H9 (cell line): ENCODE measurements around the gene WEE2. TPM values are rescaled to one million over a fixed set of nuclear protein-coding genes. Genes with fewer than 3 reads are reported as not detected.

Experiments used
- DNase-seq: peaks from one replicate; pipeline ENCODE4 v3.0.0-alpha.2; 2017
- H2AFZ ChIP-seq: one replicate; pipeline ENCODE4 v1.6.1; 2013; ENCODE audit warnings: mild to moderate bottlenecking, low read length, control low read depth, moderate library complexity
- H2AK5ac ChIP-seq: 2 replicates; pipeline ENCODE4 v1.6.1; 2013; ENCODE audit warnings: low read length, control low read depth, mixed read lengths; ENCODE audit not compliant: insufficient read length
- H2BK120ac ChIP-seq: one replicate; pipeline ENCODE4 v1.6.1; 2013; ENCODE audit warnings: low read depth, mild to moderate bottlenecking, low read length, control low read depth, inconsistent platforms; ENCODE audit not compliant: poor library complexity, severe bottlenecking
- H2BK12ac ChIP-seq: 2 replicates; pipeline ENCODE4 v1.6.1; 2013; ENCODE audit warnings: low read length, control low read depth, mixed read lengths, low read depth; ENCODE audit not compliant: insufficient read length
- H2BK15ac ChIP-seq: 2 replicates; pipeline ENCODE4 v1.6.1; 2013; ENCODE audit warnings: low read depth, low read length, control low read depth
- H2BK20ac ChIP-seq: one replicate; pipeline ENCODE4 v1.6.1; 2013; ENCODE audit warnings: low read depth, mild to moderate bottlenecking, low read length, control low read depth, inconsistent platforms; ENCODE audit not compliant: poor library complexity, severe bottlenecking
- H2BK5ac ChIP-seq: 2 replicates; pipeline ENCODE4 v1.6.1; 2013; ENCODE audit warnings: low read length, control low read depth, mixed read lengths; ENCODE audit not compliant: insufficient read length
- H3K14ac ChIP-seq: 2 replicates; pipeline ENCODE4 v1.6.1; 2013; ENCODE audit warnings: low read length, control low read depth; ENCODE audit not compliant: insufficient read depth
- H3K18ac ChIP-seq: 2 replicates; pipeline ENCODE4 v1.6.1; 2013; ENCODE audit warnings: low read depth, mild to moderate bottlenecking, mixed read lengths, low read length, control low read depth; ENCODE audit not compliant: insufficient read length
- H3K23ac ChIP-seq: 2 replicates; pipeline ENCODE4 v1.6.1; 2013; ENCODE audit warnings: low read length, control low read depth, mixed read lengths, low read depth; ENCODE audit not compliant: insufficient read length
- H3K23me2 ChIP-seq: 2 replicates; pipeline ENCODE4 v1.6.1; 2013; ENCODE audit warnings: low read depth, mild to moderate bottlenecking, mixed read lengths, low read length, control low read depth; ENCODE audit not compliant: insufficient read length, poor library complexity, severe bottlenecking
- H3K27ac ChIP-seq: 2 replicates; pipeline ENCODE4 v1.5.1; 2013; ENCODE audit warnings: low read length, control low read depth, mixed read lengths, low read depth; ENCODE audit not compliant: insufficient read length
- H3K27me3 ChIP-seq: 2 replicates; pipeline ENCODE4 v1.6.1; 2013; ENCODE audit warnings: low read length, control low read depth, inconsistent platforms; ENCODE audit not compliant: insufficient read depth
- H3K4ac ChIP-seq: 2 replicates; pipeline ENCODE4 v1.6.1; 2013; ENCODE audit warnings: low read depth, mild to moderate bottlenecking, control low read depth, inconsistent platforms, low read length, moderate library complexity
- H3K4me1 ChIP-seq: 2 replicates; pipeline ENCODE4 v1.6.1; 2013; ENCODE audit warnings: low read length, control low read depth, inconsistent platforms; ENCODE audit not compliant: insufficient read depth
- H3K4me2 ChIP-seq: 2 replicates; pipeline ENCODE4 v1.6.1; 2013; ENCODE audit warnings: low read length, control low read depth, mixed read lengths; ENCODE audit not compliant: insufficient read length, insufficient read depth
- H3K56ac ChIP-seq: 2 replicates; pipeline ENCODE4 v1.6.1; 2013; ENCODE audit warnings: low read depth, mild to moderate bottlenecking, mixed read lengths, low read length, control low read depth; ENCODE audit not compliant: insufficient read length
- H3K79me1 ChIP-seq: 2 replicates; pipeline ENCODE4 v1.6.1; 2013; ENCODE audit warnings: low read depth, mild to moderate bottlenecking, moderate library complexity, low read length, control low read depth, inconsistent platforms; ENCODE audit not compliant: insufficient read depth, poor library complexity, severe bottlenecking
- H3K79me2 ChIP-seq: 2 replicates; pipeline ENCODE4 v1.6.1; 2013; ENCODE audit warnings: low read length, control low read depth, inconsistent platforms; ENCODE audit not compliant: insufficient read depth
- H3K9ac ChIP-seq: 2 replicates; pipeline ENCODE4 v1.6.1; 2013; ENCODE audit warnings: low read length, control low read depth, mixed read lengths; ENCODE audit not compliant: insufficient read length; ENCODE audit errors: extremely low read depth
- H3K9me3 ChIP-seq: one replicate; pipeline ENCODE4 v1.6.1; 2013; ENCODE audit warnings: low read depth, low read length, inconsistent platforms; ENCODE audit not compliant: control insufficient read depth
- H3T11ph ChIP-seq: one replicate; pipeline ENCODE4 v1.6.1; 2013; ENCODE audit warnings: mild to moderate bottlenecking, low read length, control low read depth, inconsistent platforms
- H4K20me1 ChIP-seq: one replicate; pipeline ENCODE4 v1.6.1; 2013; ENCODE audit not compliant: control insufficient read depth, insufficient read length, insufficient read depth
- H4K5ac ChIP-seq: 2 replicates; pipeline ENCODE4 v1.6.1; 2013; ENCODE audit warnings: low read depth, mild to moderate bottlenecking, mixed read lengths, low read length, control low read depth; ENCODE audit not compliant: insufficient read length
- H4K8ac ChIP-seq: replicated peaks from 2 replicates; pipeline ENCODE4 v1.6.1; 2013; ENCODE audit warnings: low read length, control low read depth, mixed read lengths, low read depth; ENCODE audit not compliant: insufficient read length
- H4K91ac ChIP-seq: 2 replicates; pipeline ENCODE4 v1.6.1; 2013; ENCODE audit warnings: low read depth, mild to moderate bottlenecking, moderate library complexity, mixed read lengths, low read length, control low read depth; ENCODE audit not compliant: insufficient read length
- H3K27ac Mint-ChIP-seq, 3 experiments: 2 replicates in 2 of 3; 3 replicates in 1 of 3; pipeline ENCODE4 v1.8.0; 2020 to 2021; ENCODE audit warnings: mixed read lengths in 3 of 3, mild to moderate bottlenecking in 1 of 3, moderate library complexity in 1 of 3
- H3K27me3 Mint-ChIP-seq: 2 replicates; pipeline ENCODE4 v1.8.0; 2021; ENCODE audit warnings: low read depth, mild to moderate bottlenecking, moderate library complexity, mixed read lengths
- H3K36me3 Mint-ChIP-seq, 3 experiments: 2 replicates in 2 of 3; 3 replicates in 1 of 3; pipeline ENCODE4 v1.8.0; 2020 to 2021; ENCODE audit warnings: low read depth in 3 of 3, mixed read lengths in 3 of 3; ENCODE audit not compliant: insufficient read depth in 1 of 3
- H3K4me1 Mint-ChIP-seq, 2 experiments: 2 replicates each; pipeline ENCODE4 v1.8.0; 2020; ENCODE audit warnings: mixed read lengths in 2 of 2
- H3K4me3 Mint-ChIP-seq, 2 experiments: 2 replicates in 1 of 2; 3 replicates in 1 of 2; pipeline ENCODE4 v1.8.0; 2020 to 2021; ENCODE audit warnings: mild to moderate bottlenecking in 2 of 2, mixed read lengths in 2 of 2, moderate library complexity in 1 of 2
- H3K9me3 Mint-ChIP-seq, 2 experiments: 2 replicates in 1 of 2; 3 replicates in 1 of 2; pipeline ENCODE4 v1.8.0; 2020; ENCODE audit warnings: mild to moderate bottlenecking in 2 of 2, mixed read lengths in 2 of 2, moderate library complexity in 1 of 2
- WGBS: extraction: QIAGEN DNeasy Blood & Tissue Kit; methylation state at CpG from one replicate; pipeline ENCODE4 v1.1.7; 2013; ENCODE audit warnings: missing lambda C conversion rate, low lambda C conversion rate, mixed read lengths; ENCODE audit not compliant: insufficient read length; ENCODE audit errors: extremely low coverage; 5-methylcytosine and 5-hydroxymethylcytosine counted together
- total RNA-seq: library from RNA; stranded (reverse); gene quantifications from 2 replicates; pipeline ENCODE4 v1.2.1, GENCODE V29; 2021
- TF ChIP-seq, protein P1 (sequence below): fragments of 200-600 bp; sonication (generic); conservative IDR thresholded peaks from 3 replicates; pipeline ENCODE4 v1.8.0; 2021; ENCODE audit warnings: antibody characterized with exemption, mild to moderate bottlenecking

The WEE2 gene
- total RNA-seq, 1 experiment from 2014 or later = not detected

DNA sequence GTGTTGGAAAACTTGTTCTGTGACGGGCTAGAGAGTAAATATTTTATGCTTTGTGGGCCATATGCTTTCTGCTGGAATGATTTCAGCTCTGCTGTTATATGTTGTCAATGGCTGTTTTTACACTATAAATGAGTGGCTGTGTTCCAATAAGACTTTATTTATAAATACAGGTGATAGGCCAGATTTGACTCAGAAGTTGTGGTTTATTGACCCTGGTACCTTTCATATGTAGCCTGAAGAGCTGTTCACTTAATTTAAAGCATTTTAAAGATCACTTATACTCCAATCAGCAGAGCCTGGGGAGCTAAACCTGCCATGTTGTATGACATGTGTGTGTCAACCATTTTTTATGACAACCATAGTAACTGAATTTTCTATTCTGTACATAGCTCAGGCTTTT lies 20.9 kb downstream of the WEE2 start:
- Histone ChIP-seq H3K9ac (no peak overlapping the region), H4K20me1 (no peaks in the 10 kb centered on the region), H3K23me2 (no peaks in the 10 kb centered on the region), H2BK5ac (no peak overlapping the region), H2AFZ (no peak overlapping the region), H3K4me1 (no peaks in the 10 kb centered on the region; the same call in 1 of the 2 replicates), H3K27ac (no peak overlapping the region), H3K23ac (no peak overlapping the region), H3K56ac (no peak overlapping the region), H3K4ac (no peak overlapping the region), H4K8ac (no peak overlapping the region), H2AK5ac (no peak overlapping the region), H2BK120ac (no peak overlapping the region), H3T11ph (no peak overlapping the region), H2BK15ac (no peak overlapping the region), H4K91ac (no peak overlapping the region), H3K18ac (no peak overlapping the region), H2BK12ac (no peak overlapping the region), H3K9me3 (no peaks in the 10 kb centered on the region), H3K79me2 (no peaks in the 10 kb centered on the region), H3K14ac (no peak overlapping the region), H3K4me2 (no peak overlapping the region), H4K5ac (no peak overlapping the region), H3K27me3 (no peaks in the 10 kb centered on the region), H3K79me1 (no peaks in the 10 kb centered on the region), H2BK20ac (no peak overlapping the region)
- DNase-seq = no peak
- TF ChIP-seq, protein P1, sequence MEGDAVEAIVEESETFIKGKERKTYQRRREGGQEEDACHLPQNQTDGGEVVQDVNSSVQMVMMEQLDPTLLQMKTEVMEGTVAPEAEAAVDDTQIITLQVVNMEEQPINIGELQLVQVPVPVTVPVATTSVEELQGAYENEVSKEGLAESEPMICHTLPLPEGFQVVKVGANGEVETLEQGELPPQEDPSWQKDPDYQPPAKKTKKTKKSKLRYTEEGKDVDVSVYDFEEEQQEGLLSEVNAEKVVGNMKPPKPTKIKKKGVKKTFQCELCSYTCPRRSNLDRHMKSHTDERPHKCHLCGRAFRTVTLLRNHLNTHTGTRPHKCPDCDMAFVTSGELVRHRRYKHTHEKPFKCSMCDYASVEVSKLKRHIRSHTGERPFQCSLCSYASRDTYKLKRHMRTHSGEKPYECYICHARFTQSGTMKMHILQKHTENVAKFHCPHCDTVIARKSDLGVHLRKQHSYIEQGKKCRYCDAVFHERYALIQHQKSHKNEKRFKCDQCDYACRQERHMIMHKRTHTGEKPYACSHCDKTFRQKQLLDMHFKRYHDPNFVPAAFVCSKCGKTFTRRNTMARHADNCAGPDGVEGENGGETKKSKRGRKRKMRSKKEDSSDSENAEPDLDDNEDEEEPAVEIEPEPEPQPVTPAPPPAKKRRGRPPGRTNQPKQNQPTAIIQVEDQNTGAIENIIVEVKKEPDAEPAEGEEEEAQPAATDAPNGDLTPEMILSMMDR = no peak
- H3K36me3 Mint-ChIP-seq = no peaks in the 10 kb centered on the region
- H3K27ac Mint-ChIP-seq = no peak overlapping the region; a peak in 1 of 7 replicates
- peaks cover 2 to 6% of the 10 kb centered on the region in 2 experiments; a peak in 3 of 4 replicates for H3K4me1 Mint-ChIP-seq
- no peaks in the 10 kb centered on the region for H3K9me3 Mint-ChIP-seq
- H3K4me3 Mint-ChIP-seq = no peak overlapping the region
- WGBS = no CpG with 5 or more reads among the region's 1 CpG
- no peaks in the 10 kb centered on the region for H3K27me3 Mint-ChIP-seq
